HG03280 (cell line): ENCODE measurements around the gene GOLM1.

Experiments used
- ATAC-seq: cut with Tn5 transposase; IDR thresholded peaks from one replicate; pipeline ENCODE4 v1.9.1; 2021; ENCODE audit warnings: mild to moderate bottlenecking, moderate library complexity; ENCODE audit not compliant: unreplicated experiment

GOLM1 gene

GRCh38 chr9:85994191-85994590 is 105.2 kb downstream of the GOLM1 start:
- no peak for ATAC-seq

GRCh38 chr9:85987236-85987635 is 112.1 kb downstream of the GOLM1 start:
- ATAC-seq, result no peak

- no peak for ATAC-seq
Measured at GRCh38 chr9:85984457-85984856, 114.9 kb downstream of the GOLM1 start.

GRCh38 chr9:85981369-85981768 is 118.0 kb downstream of the GOLM1 start:
- no peak for ATAC-seq

GRCh38 chr9:85978496-85978895 is 120.9 kb downstream of the GOLM1 start:
- no peak for ATAC-seq
